Brain microvascular endothelial cell (primary cell): Measurements from ENCODE around the gene CHN2.
"Not testable (repeated sequence)": the region's sequence is repeated elsewhere in the genome, so short reads cannot be mapped to it uniquely, and the experiment has no call there.

Source experiments
- DNase-seq: peaks from one replicate; pipeline ENCODE4 v3.0.0-alpha.2; 2020
- H3K27ac ChIP-seq: fragments of 250-450 bp; sonication (Bioruptor Pico); 2 replicates; pipeline ENCODE4 v1.5.1; 2020; ENCODE audit warnings: mild to moderate bottlenecking, moderate library complexity
- H3K27me3 ChIP-seq: fragments of 250-450 bp; sonication (Bioruptor Pico); replicated peaks from 2 replicates; pipeline ENCODE4 v1.5.1; 2020; ENCODE audit warnings: mild to moderate bottlenecking
- H3K36me3 ChIP-seq: fragments of 250-450 bp; sonication (Bioruptor Pico); replicated peaks from 2 replicates; pipeline ENCODE4 v1.5.1; 2020; ENCODE audit warnings: mild to moderate bottlenecking
- H3K4me3 ChIP-seq: 2 replicates; pipeline ENCODE4 v1.5.1; 2011; ENCODE audit warnings: low read depth, mild to moderate bottlenecking, control low read depth, low read length, moderate library complexity
- in situ Hi-C: cut with HindIII; loops from 2 replicates; pipeline ENCODE4 v1.10.0; 2017; ENCODE audit warnings: low sequenced_read_pairs, low pct_ligation_motif_present
- TF ChIP-seq, protein P1 (sequence below): IDR thresholded peaks from 2 replicates; pipeline ENCODE4 v1.5.1; 2011; ENCODE audit warnings: low read depth, mild to moderate bottlenecking, moderate library complexity, low read length, control low read depth, inconsistent platforms; ENCODE audit errors: missing control alignments

The CHN2 gene

DNA sequence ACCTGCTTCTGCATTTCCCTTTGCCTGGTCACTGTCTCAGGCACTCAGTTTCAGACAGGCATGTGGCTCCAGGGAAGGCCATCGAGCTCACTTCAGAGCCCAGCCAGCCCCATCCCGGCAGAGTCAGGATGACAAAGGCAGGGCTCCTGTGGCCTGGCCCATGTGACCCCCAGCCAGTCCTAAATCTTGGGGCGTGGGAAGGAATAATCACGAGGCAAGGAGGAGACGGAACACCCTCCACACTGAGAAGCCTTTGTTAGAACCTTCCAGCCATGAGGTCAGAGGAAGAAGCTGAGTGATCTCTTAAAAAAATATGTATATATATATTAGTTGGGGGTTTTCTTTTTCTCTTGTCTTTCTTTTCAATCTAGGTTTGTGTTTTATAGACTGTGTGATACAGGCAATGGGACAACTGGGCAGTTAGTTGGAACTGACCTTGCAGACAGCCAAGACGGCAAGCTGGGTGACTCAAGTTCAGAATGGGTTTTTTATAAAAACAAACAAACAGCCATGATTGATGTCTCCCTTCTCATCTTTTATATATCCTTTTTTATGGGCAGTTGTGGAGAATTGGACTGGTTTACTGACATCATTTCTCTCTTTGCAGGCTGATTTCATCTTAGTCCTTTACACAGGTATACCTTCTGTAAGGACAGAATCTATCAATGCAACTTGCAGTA, 60.8 kb downstream of the CHN2 start:
- Histone ChIP-seq H3K36me3 (no peaks in the 10 kb centered on the region), H3K4me3 (no peak overlapping the region), H3K27ac (no peak overlapping the region), H3K27me3 (no peaks in the 10 kb centered on the region)
- no peak for DNase-seq
- TF ChIP-seq, protein P1, sequence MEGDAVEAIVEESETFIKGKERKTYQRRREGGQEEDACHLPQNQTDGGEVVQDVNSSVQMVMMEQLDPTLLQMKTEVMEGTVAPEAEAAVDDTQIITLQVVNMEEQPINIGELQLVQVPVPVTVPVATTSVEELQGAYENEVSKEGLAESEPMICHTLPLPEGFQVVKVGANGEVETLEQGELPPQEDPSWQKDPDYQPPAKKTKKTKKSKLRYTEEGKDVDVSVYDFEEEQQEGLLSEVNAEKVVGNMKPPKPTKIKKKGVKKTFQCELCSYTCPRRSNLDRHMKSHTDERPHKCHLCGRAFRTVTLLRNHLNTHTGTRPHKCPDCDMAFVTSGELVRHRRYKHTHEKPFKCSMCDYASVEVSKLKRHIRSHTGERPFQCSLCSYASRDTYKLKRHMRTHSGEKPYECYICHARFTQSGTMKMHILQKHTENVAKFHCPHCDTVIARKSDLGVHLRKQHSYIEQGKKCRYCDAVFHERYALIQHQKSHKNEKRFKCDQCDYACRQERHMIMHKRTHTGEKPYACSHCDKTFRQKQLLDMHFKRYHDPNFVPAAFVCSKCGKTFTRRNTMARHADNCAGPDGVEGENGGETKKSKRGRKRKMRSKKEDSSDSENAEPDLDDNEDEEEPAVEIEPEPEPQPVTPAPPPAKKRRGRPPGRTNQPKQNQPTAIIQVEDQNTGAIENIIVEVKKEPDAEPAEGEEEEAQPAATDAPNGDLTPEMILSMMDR, result no peak
- in situ Hi-C loops, result no loop called here

DNA sequence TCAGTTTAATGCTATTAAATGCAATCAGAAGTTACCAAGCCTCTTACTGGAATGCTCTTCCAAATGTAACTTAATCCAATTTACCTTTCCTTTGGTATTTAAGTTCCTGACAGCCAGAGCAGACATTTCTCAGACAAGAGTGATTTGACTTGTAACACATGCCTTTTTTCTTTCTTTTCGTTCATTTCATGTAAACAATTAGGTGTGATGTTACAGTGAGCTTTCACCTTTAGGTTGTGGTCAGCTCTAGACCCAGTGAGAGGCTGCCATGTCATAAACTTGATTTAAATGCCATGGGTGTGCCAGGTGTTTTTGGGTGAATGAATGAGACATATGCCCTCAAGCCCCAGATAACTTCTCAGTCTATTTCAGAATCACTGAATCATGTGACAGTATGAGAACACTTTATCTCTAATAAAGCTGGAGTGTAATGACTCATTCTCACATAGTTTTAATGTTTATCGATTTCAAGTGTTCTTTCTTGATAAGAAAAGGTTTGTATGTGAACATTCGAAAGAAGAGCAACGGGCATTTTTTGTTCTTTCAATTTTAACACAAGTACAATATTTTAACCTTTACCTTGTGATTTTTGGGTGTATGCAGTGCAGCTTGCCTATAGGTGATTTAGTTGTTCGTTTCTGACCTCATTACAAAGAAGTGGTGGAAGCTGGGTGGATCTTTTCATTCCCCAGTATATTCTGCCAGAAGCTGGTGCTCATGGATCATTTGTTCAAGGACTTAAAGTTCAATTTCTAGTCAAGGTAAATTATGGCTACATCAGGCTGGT, 61.5 kb downstream of the CHN2 start:
- Histone ChIP-seq H3K27ac (no peak overlapping the region), H3K27me3 (no peaks in the 10 kb centered on the region), H3K4me3 (no peak overlapping the region), H3K36me3 (no peaks in the 10 kb centered on the region)
- TF ChIP-seq, protein P1, result no peak
- in situ Hi-C loops, result no loop called here
- no peak for DNase-seq

DNA sequence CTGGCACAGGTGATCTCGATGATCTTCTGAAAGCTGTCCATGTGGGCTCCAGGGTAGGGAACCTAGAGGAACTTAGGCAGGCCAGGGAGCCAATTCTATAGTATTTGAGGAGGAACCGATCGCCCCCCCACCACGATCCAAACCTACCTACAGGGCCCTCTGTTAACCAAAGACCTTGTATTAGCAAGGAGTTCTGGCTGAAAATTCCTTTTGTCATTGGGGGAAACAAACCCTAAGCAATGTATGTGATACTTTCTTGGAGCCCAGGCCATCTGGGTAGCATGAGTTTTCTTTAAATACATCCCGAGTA, 62.1 kb downstream of the CHN2 start:
- no peak for DNase-seq
- no peaks in the 10 kb centered on the region for H3K36me3 ChIP-seq
- H3K27me3 ChIP-seq, result no peaks in the 10 kb centered on the region
- in situ Hi-C loops, result no loop called here
- H3K27ac ChIP-seq, result no peak overlapping the region
- H3K4me3 ChIP-seq, result no peak overlapping the region
- TF ChIP-seq, protein P1, result no peak

DNA sequence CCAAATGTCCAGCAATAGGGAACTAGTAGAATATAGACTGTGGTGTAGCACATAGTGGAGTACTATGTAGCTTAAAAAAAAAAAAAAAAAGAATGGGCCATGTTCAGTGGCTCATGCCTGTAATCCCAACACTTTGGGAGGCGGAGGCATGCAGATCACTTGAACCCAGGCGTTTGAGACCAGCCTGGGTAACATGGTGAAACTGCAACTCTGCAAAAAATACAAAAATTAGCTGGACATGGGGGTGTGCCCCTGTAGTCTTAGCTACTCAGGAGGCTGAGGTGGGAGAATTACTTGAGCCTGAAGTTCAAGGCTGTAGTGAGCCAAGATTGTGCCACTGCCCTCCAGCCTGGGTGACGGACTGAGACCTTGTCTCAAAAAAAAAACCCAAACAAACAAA, 64.4 kb downstream of the CHN2 start:
- no peak overlapping the region for H3K4me3 ChIP-seq
- in situ Hi-C loops, result no loop called here
- TF ChIP-seq, protein P1, result no peak
- H3K27me3 ChIP-seq, result no peaks in the 10 kb centered on the region
- no peak for DNase-seq
- H3K27ac ChIP-seq, result no peak overlapping the region
- H3K36me3 ChIP-seq, result no peaks in the 10 kb centered on the region

DNA sequence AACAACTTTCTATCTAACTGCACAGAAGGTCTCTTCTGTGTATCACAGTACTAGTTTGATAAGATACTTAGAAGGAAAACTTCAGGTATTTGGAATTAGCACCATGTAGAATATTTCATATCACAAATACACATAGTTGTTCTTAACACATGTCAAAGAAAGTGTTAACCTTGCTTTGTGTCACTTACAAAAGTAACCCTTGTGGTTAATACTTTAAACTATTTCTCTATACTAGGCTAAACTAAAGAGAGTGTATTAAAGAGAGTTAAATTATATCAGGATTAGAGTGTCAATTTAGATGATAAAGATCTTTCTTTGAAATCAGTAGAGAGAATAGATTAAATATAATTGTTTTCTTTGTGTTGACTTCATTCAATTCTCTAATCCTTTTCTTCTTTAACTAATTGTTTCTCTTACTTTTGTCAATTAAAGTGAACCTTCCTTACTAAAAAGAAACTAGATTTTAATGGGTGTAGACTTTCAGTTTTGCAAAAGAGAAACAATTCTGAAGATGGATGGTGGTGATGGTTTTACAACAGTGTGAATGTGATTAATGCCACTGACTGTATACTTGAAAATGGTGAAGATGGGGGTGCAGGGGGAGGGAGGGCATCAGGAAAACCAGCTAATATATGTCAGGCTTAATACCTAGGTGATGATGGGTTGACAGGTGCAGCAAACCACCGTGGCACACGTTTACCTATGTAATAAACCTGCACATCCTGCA, 67.8 kb downstream of the CHN2 start:
- in situ Hi-C loops, result no loop called here

DNA sequence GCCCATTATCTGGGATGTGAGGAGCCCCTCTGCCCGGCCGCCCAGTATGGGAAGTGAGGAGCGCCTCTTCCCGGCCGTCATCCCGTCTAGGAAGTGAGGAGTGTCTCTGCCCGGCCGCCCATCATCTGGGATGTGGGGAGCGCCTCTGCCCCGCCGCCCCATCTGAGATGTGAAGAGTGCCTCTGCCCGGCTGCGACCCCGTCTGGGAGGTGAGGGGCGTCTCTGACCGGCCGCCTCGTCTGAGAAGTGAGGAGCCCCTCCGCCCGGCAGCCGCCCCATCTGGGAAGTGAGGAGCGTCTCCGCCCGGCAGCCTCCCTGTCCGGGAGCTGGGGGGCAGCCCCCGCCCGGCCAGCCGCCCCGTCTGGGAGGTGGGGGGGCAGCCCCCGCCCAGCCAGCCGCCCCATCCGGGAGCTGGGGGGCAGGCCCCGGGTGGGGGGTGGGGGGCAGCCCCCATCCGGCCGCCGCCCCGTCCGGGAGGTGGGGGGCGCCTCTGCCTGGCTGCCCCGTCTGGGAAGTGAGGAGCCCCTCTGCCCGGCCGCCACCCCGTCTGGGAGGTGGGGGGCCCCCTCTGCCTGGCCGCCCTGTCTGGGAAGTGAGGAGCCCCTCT, 69.1 kb downstream of the CHN2 start:
- in situ Hi-C loops, H3K4me3 ChIP-seq, DNase-seq, H3K27me3 ChIP-seq, H3K36me3 ChIP-seq, H3K27ac ChIP-seq: not testable (repeated sequence)

More for the DNA sequence above, 67.8 kb downstream of the CHN2 start:
- no peaks in the 10 kb centered on the region for H3K36me3 ChIP-seq
- H3K27ac ChIP-seq, result no peak overlapping the region
- DNase-seq, result no peak
- H3K27me3 ChIP-seq, result no peaks in the 10 kb centered on the region
- TF ChIP-seq, protein P1, result no peak
- no peak overlapping the region for H3K4me3 ChIP-seq
